ENCODE data around the gene SRGAP3.

GRCh38 chr3:8990266-8991215 is 258.9 kb downstream of the SRGAP3 start:
- TF ChIP-seq CTCF (IDR thresholded peaks at IDR 0.05; ENCODE audit: insufficient read depth, low read depth, low read length) (no peak), EZH2 (IDR thresholded peaks at IDR 0.05; ENCODE audit: insufficient read depth, low read length) (no peak)
